GM18951 (cell line): ENCODE data around the gene MMP28.

Experiments
- POLR2A ChIP-seq: IDR thresholded peaks from 4 replicates; pipeline ENCODE4 v1.6.1; 2011; ENCODE audit warnings: mild to moderate bottlenecking; ENCODE audit not compliant: insufficient read length, insufficient read depth; ENCODE audit errors: extremely low read depth
- in situ Hi-C: fragments of 300-500 bp; cut with MboI; formaldehyde crosslinking; loops from one replicate; pipeline ENCODE4 v1.12.0; 2022; ENCODE audit warnings: low sequenced_read_pairs, mixed read lengths, inconsistent platforms; ENCODE audit not compliant: unreplicated experiment

MMP28 gene

GRCh38 chr17:35791681-35792350, 3.6 kb downstream of the MMP28 start:
- in situ Hi-C loops: no loop called here
- no peak for TF ChIP-seq POLR2A

GRCh38 chr17:35790841-35791240, 4.6 kb downstream of the MMP28 start:
- in situ Hi-C loops: no loop called here
- no peak for TF ChIP-seq POLR2A

- in situ Hi-C loops: no loop called here
- TF ChIP-seq POLR2A: no peak
Measured at GRCh38 chr17:35788477-35789368, 6.7 kb downstream of the MMP28 start.

DNA sequence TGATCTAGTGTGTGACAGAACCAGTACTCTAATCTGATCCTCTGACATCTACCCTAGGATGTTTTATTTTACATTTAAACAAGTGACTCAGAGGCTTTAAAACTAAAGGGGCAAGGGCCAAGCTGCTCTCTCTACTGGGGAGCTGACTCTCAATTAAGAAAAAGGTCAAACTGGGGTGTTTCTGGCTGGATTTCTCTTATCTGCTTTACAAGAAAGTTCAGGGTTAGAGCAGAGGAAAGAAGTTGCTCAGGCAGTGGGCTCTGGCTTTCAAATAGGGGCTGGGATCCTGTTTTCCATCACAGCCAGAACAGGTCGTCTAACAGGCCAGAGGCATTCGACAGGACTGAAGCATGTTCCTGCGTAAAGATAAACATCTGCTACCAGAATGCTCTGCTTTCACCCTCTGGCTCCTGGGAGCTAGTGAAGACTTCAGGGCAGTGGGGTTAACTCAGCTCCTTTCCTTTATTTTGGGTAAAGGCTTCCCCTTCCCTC, 8.5 kb downstream of the MMP28 start:
- in situ Hi-C loops: no loop called here

DNA sequence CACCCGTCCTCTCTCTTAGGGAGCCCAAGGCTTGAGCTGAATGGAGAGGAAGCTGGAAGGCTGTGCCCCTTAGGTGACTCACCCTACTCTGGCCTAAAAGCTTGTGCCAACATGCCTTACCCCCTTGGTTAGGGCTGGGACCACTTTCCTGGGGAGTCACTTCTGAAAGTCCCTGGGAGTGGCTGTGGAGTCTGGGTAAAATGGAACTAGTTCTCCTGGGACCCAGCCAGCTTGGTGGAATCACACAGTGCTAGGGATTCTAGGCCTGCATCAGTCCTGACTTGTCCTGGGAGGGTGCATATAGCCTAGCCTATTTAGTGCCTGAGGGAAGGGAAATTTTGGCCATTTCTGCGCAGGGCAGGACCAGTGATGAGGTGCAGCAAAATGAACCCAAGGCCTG, 10.5 kb downstream of the MMP28 start:
- in situ Hi-C loops: no loop called here
- TF ChIP-seq POLR2A: no peak

More for the DNA sequence above, 8.5 kb downstream of the MMP28 start:
- TF ChIP-seq POLR2A: no peak

DNA sequence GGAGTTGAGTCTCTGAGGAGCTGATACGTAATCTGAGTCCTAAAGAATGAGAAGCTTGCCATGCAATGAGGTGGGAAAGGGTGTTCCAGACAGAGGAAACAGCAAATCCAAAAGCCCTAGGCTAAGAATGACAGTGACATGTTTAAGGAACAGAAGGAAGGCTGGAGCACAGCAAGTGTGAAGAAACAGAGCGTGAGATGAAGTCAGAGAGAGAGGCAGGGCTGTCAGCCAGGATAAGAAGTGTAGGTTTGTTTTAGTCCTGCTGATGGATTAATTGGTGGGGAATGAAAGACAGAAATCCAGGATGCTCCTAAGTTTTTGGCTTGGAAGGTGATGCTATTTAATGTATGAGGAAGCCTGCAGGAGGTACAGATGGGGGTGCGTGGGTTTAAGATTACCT, 14.5 kb downstream of the MMP28 start:
- no peak for TF ChIP-seq POLR2A
- in situ Hi-C loops: no loop called here

DNA sequence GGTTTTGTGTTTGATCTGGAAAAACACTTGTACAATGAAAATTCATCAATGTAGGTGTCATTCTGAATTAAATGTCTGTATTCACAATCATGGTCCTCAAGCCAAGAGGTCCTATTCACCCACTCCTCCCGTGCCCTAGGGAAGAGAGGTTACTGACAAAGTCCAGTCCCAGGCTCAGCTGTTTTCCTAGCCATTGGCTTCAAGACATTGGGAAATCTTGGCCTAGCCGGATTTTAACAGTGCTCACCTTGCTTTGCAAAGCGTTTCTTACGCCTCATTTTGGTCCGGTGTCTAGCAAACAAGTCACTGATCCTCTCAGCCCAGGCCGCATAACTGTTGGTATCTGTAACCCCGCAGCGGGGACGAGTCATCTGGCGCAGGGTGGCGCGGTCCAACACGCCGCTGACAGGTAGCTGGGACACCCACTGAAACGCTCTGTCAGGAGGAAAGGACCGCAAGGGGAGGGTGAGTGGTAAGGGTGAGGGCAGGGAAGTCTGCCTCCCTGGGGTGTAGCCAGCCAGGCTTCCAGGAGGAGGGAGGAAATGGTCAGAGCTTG, 16.7 kb downstream of the MMP28 start:
- no peak for TF ChIP-seq POLR2A
- in situ Hi-C loops: no loop called here

- no peak for TF ChIP-seq POLR2A
- in situ Hi-C loops: no loop called here
Measured at GRCh38 chr17:35775583-35775982, 19.9 kb downstream of the MMP28 start.

DNA sequence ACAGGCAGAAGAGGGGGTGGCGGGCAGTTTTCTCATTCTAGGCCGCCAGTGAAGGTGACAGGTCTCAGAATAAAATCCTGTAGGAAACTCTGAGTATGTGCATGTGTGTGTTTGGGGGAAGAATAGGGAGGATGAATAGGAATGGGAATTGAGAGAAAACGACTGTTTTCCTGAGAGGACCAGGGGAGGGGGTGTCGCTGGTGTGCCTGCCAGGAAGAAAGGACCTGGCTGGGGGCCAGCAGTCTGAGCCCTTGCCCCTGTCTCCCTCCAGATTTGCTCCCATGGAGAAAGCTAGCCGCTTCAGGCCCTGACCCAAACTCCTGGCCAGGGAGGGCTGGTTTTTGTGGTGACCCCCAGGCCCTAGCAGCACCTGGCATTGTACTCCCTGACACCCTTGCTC, 20.4 kb downstream of the MMP28 start:
- no peak for TF ChIP-seq POLR2A
- in situ Hi-C loops: no loop called here

- TF ChIP-seq POLR2A: no peak
- in situ Hi-C loops: no loop called here
Measured at GRCh38 chr17:35774499-35774898, 20.9 kb downstream of the MMP28 start.

DNA sequence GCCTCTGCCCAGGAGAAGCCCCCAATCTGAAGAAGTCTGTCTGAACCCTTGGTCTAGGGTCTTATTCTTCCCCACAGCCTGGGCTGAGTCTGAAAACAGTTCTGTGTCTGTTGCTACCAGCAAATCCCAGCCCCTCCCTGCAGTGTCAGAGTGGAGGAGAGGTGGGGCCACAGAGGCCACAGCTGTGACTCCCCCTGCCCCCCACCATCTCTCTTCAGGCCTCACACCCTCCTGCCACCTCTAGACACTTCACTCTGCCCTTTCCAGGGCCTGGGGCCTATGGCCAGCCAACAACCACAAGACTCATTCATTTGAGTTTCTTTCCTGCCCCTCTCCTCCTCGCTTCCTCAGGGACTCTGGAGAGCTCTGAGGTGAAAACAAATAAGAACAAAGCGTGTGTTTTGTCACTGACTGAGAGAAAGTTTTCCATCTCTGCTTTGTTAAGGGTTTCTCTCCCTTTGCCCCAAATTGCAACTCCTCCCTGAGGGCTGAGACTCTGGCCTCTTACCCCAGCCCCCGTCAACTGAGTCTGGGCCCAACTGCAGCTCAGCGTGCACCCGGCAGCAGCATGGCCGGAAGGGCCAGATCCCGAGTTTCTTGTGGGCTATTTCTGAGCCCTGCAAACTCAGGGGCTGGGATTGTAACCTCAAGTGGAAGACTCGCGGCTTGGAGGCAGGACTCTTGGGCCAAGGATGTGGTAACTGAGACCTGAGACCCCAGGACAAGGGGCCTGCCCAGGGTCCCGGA, 21.6 kb downstream of the MMP28 start:
- in situ Hi-C loops: no loop called here
- TF ChIP-seq POLR2A: no peak

DNA sequence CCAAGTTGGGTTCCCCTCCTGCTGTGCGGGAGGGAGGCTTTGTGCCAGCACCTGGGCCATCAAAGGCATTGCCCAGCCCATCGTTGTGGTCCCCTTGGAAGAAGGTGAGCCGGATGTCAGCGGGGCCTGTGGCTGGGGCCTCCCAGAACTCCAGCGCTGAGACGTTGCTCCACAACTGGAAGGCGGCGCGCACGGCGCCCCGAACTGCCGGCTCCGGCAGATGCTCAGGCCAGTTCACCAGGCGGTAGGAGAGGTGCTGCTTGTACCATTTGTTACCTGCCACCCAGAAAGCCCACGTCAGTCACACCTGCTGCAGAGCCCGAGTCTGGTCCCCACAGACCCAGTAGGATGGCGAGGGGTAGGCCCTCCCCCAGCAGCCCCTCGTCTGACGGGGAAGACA, 22.3 kb downstream of the MMP28 start:
- in situ Hi-C loops: no loop called here
- TF ChIP-seq POLR2A: no peak
